ENCODE data around the gene FILIP1L. TPM values are rescaled to one million over a fixed set of nuclear protein-coding genes. Genes with fewer than 3 reads are reported as not detected.

FILIP1L gene
- total RNA-seq, 2 experiments from 2014 or later: not detected

DNA sequence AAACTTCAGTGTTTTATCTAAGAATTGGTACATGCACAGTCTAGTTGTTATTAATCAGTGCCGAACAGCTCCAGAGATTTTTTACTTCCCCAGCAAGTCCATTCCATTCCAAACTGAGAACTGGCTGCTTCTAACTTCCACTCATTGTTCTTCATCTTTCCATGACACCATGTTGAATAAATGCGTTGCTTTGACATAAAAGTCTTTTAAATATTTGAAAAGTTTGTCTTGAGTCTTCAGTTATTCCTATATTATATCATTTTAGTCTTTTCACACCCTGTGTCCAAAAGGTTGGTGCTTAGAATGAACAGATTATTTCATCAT lies 231.2 kb downstream of the FILIP1L start:
- H4K20me1 ChIP-seq (ENCODE audit: insufficient read depth, low read length): peaks cover 5% of the 10 kb centered on the region; the same call in 1 of the 2 replicates
- H3K4me1 ChIP-seq (ENCODE audit: insufficient read depth, low read length, poor library complexity, severe bottlenecking): no peaks in the 10 kb centered on the region
- H3K9me2 ChIP-seq (ENCODE audit: insufficient read depth, low read length): no peaks in the 10 kb centered on the region
- ChIA-PET CTCF (ENCODE audit: unreplicated experiment) (no interaction called here), POLR2A (interaction anchor here (0.6 to 0.9 kb wide), 2 partner anchors 12 kb away, joined by 3 to 4 read pairs; no protein-coding TSS in a partner anchor)
- no peak overlapping the region for H3K27ac ChIP-seq (ENCODE audit: low read depth, low read length, poor library complexity, severe bottlenecking)
- H2AFZ ChIP-seq (ENCODE audit: low read length): no peak overlapping the region
- no peak for DNase-seq (ENCODE audit: low spot score)
- no peak overlapping the region for H3K4me2 ChIP-seq (ENCODE audit: low read length)
- TF ChIP-seq, protein P1, sequence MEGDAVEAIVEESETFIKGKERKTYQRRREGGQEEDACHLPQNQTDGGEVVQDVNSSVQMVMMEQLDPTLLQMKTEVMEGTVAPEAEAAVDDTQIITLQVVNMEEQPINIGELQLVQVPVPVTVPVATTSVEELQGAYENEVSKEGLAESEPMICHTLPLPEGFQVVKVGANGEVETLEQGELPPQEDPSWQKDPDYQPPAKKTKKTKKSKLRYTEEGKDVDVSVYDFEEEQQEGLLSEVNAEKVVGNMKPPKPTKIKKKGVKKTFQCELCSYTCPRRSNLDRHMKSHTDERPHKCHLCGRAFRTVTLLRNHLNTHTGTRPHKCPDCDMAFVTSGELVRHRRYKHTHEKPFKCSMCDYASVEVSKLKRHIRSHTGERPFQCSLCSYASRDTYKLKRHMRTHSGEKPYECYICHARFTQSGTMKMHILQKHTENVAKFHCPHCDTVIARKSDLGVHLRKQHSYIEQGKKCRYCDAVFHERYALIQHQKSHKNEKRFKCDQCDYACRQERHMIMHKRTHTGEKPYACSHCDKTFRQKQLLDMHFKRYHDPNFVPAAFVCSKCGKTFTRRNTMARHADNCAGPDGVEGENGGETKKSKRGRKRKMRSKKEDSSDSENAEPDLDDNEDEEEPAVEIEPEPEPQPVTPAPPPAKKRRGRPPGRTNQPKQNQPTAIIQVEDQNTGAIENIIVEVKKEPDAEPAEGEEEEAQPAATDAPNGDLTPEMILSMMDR (conservative IDR thresholded peaks at IDR 0.05; ENCODE audit: low read length): no peak
- TF ChIP-seq EZH2phosphoT487 (IDR thresholded peaks at IDR 0.05; ENCODE audit: borderline replicate concordance, low read depth, low read length): no peak
- H3K36me3 ChIP-seq (ENCODE audit: insufficient read depth, low read length): no peaks in the 10 kb centered on the region
- no TSS peak for BruUV-seq (replicated peaks)
- no peaks in the 10 kb centered on the region for H3K79me2 ChIP-seq (ENCODE audit: insufficient read depth, low read depth, low read length)
- H3K9me3 ChIP-seq (ENCODE audit: low read length): no peaks in the 10 kb centered on the region
- intact Hi-C loops (cut with micrococcal nuclease; ENCODE audit: unreplicated experiment): no loop called here
- no peak overlapping the region for H3K4me3 ChIP-seq (ENCODE audit: low read depth, low read length, poor library complexity, severe bottlenecking)

DNA sequence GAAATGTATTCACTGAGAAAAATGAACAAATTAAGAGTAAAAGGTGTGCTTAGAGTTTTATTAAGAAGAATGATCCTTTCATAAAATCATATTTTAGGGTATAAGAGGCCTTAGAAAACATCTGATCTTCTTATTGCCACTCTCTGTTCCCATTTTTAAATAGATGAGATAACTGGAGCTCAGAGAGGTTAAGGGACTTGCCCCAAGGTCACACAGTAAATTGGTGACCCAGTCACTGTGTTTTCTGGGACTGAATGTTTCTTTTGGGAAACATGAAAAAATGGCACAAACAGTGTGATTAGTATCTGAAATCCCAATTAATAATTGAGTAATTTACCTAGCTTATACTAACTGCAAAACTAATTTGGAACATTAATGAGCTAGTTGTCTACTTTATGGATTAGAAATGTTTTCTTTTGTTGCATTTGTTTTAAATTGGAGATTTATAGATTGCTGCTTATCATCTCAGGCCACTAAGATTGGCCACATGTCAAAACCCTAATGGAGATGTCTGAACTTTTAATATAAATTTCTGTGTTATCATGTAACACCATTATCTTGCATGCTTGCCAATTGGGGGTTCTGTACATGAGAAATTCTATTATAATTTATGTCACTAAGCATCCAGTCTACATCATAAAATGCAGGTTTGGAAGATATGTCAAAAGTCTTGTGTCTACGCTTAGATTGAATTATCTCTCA lies 231.7 kb downstream of the FILIP1L start:
- POLR2A ChIA-PET: interaction anchor here (0.6 to 0.9 kb wide), 3 partner anchors 11 to 409 kb away, joined by 3 to 4 read pairs (median 4); no protein-coding TSS in a partner anchor
- Histone ChIP-seq H3K79me2 (ENCODE audit: insufficient read depth, low read depth, low read length) (no peaks in the 10 kb centered on the region), H3K4me3 (ENCODE audit: low read depth, low read length, poor library complexity, severe bottlenecking) (no peak overlapping the region), H4K20me1 (ENCODE audit: insufficient read depth, low read length) (peaks cover 5% of the 10 kb centered on the region; the same call in 1 of the 2 replicates), H3K9me3 (ENCODE audit: low read length) (no peaks in the 10 kb centered on the region), H3K9me2 (ENCODE audit: insufficient read depth, low read length) (no peaks in the 10 kb centered on the region), H3K27ac (ENCODE audit: low read depth, low read length, poor library complexity, severe bottlenecking) (no peak overlapping the region), H3K4me1 (ENCODE audit: insufficient read depth, low read length, poor library complexity, severe bottlenecking) (no peaks in the 10 kb centered on the region), H2AFZ (ENCODE audit: low read length) (no peak overlapping the region), H3K4me2 (ENCODE audit: low read length) (no peak overlapping the region), H3K36me3 (ENCODE audit: insufficient read depth, low read length) (no peaks in the 10 kb centered on the region)
- TF ChIP-seq EZH2phosphoT487 (IDR thresholded peaks at IDR 0.05; ENCODE audit: borderline replicate concordance, low read depth, low read length): no peak
- TF ChIP-seq, protein P1 (conservative IDR thresholded peaks at IDR 0.05; ENCODE audit: low read length): no peak
- DNase-seq (ENCODE audit: low spot score): no peak
- CTCF ChIA-PET (ENCODE audit: unreplicated experiment): no interaction called here
- no TSS peak for BruUV-seq (replicated peaks)
- intact Hi-C loops (cut with micrococcal nuclease; ENCODE audit: unreplicated experiment): no loop called here

GRCh38 chr3:99881121-99881524 lies 233.2 kb downstream of the FILIP1L start:
- ChIA-PET POLR2A (no interaction called here), CTCF (ENCODE audit: unreplicated experiment) (no interaction called here)
- Histone ChIP-seq H4K20me1 (ENCODE audit: insufficient read depth, low read length) (peaks cover 5% of the 10 kb centered on the region; the same call in 1 of the 2 replicates), H3K4me2 (ENCODE audit: low read length) (no peak overlapping the region), H3K79me2 (ENCODE audit: insufficient read depth, low read depth, low read length) (no peaks in the 10 kb centered on the region), H3K9me2 (ENCODE audit: insufficient read depth, low read length) (no peaks in the 10 kb centered on the region), H3K9me3 (ENCODE audit: low read length) (no peaks in the 10 kb centered on the region), H3K4me3 (ENCODE audit: low read depth, low read length, poor library complexity, severe bottlenecking) (no peak overlapping the region), H3K27ac (ENCODE audit: low read depth, low read length, poor library complexity, severe bottlenecking) (no peak overlapping the region), H2AFZ (ENCODE audit: low read length) (no peak overlapping the region), H3K4me1 (ENCODE audit: insufficient read depth, low read length, poor library complexity, severe bottlenecking) (no peaks in the 10 kb centered on the region), H3K36me3 (ENCODE audit: insufficient read depth, low read length) (no peaks in the 10 kb centered on the region)
- DNase-seq (ENCODE audit: low spot score): no peak
- intact Hi-C loops (cut with micrococcal nuclease; ENCODE audit: unreplicated experiment): no loop called here
- BruUV-seq (replicated peaks): no TSS peak
- TF ChIP-seq EZH2phosphoT487 (IDR thresholded peaks at IDR 0.05; ENCODE audit: borderline replicate concordance, low read depth, low read length): no peak
- TF ChIP-seq, protein P1 (conservative IDR thresholded peaks at IDR 0.05; ENCODE audit: low read length): no peak
